WI38 (cell line): ENCODE data around the gene MYO1E.

ENCODE experiments used
- H3K4me3 ChIP-seq: 2 replicates; pipeline ENCODE4 v1.5.1; 2011; ENCODE audit warnings: low read depth, mild to moderate bottlenecking, control low read depth, low read length
- TF ChIP-seq, protein P1 (sequence below): IDR thresholded peaks from 2 replicates; pipeline ENCODE4 v1.5.1; 2012; ENCODE audit warnings: low read depth, mild to moderate bottlenecking, control low read depth, low read length

Gene MYO1E

GRCh38 chr15:59317211-59317610 lies 55.5 kb downstream of the MYO1E start:
- TF ChIP-seq, protein P1, sequence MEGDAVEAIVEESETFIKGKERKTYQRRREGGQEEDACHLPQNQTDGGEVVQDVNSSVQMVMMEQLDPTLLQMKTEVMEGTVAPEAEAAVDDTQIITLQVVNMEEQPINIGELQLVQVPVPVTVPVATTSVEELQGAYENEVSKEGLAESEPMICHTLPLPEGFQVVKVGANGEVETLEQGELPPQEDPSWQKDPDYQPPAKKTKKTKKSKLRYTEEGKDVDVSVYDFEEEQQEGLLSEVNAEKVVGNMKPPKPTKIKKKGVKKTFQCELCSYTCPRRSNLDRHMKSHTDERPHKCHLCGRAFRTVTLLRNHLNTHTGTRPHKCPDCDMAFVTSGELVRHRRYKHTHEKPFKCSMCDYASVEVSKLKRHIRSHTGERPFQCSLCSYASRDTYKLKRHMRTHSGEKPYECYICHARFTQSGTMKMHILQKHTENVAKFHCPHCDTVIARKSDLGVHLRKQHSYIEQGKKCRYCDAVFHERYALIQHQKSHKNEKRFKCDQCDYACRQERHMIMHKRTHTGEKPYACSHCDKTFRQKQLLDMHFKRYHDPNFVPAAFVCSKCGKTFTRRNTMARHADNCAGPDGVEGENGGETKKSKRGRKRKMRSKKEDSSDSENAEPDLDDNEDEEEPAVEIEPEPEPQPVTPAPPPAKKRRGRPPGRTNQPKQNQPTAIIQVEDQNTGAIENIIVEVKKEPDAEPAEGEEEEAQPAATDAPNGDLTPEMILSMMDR = no peak
- no peak overlapping the region for H3K4me3 ChIP-seq

DNA sequence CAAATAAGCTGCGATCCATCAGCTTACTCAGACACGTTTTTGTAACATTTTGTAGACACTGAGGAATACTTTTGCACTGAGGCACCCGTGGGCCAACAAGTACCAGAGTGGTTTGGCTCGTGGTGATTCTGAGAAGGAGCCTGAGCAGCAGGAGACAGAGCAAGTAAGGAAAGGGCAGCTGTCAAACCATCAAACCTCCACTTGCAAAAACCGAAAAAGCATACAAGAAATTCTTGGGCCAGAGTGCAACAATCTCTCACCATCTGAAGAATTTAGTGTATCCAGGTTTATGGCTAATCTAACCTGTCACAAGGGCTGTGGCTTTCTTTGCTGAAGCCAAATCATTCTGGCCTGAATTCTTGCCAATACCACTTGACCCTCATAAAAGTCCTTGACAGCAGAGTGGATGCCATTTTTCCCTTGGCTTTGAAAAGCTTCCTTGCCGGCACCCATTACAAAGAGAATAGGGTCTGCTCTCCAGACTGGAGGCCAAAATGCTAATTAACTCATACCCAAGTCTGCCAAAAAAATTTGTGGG lies 56.7 kb downstream of the MYO1E start:
- no peak overlapping the region for H3K4me3 ChIP-seq
- TF ChIP-seq, protein P1 = no peak

GRCh38 chr15:59313641-59314332 lies 58.9 kb downstream of the MYO1E start:
- TF ChIP-seq, protein P1 = no peak
- H3K4me3 ChIP-seq = no peak overlapping the region

DNA sequence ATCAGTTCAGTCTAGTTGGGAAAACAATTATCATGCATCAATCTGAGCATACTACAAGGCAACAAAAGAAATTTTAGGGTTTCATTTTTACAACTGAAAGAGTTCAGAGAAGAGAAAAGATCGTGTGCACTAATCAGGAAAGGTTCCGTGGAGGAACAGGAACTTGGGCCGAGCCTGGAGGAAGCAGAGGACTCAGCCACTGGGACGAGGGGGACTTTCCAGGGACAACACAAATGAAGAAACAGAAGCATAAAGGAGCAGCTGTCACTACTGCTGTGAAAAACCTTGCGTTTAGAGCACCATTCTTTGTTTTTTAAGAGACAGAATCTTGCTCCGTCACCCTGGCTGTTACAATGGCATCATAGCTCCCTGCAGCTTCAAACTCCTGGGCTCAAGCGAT lies 60.5 kb downstream of the MYO1E start:
- TF ChIP-seq, protein P1 = no peak
- no peak overlapping the region for H3K4me3 ChIP-seq

DNA sequence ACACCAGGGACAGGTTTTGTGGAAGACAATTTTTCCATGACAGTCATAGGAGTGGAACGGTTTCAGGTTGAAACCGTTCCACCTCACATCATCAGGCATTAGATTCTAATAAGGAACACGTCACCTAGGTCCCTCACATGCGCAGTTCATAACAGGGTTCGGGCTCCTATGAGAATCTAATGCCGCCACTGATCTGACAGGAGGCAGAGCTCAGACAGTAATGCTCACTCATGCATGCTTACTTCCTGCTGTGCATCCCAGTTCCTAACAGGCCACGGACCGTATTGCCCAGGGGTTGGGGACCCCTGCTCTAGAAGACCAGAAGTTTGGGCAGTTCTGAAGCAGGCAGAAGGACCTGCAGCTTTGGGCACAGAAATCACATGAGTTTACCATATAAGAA lies 61.5 kb downstream of the MYO1E start:
- TF ChIP-seq, protein P1 = no peak
- no peak overlapping the region for H3K4me3 ChIP-seq

DNA sequence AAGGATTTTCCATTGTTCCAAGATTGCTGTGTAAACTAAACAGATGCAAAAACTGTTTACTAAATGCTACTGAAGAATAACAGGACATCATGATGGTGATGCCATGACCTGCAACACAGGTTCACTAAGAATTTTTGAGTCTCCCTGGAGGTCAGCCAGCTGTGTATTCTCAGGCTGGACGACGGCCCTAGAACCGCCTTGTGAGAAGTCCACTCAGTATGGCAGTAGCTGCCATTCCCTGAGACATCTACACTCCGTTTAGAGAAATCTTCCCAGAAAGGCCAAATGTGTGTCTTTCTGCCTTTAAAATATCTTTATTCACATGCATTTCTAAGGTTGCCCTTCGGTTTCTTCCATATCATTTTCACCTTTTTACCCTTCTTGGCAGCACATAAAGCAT lies 63.3 kb downstream of the MYO1E start:
- TF ChIP-seq, protein P1 = no peak
- H3K4me3 ChIP-seq = no peak overlapping the region

- TF ChIP-seq, protein P1 = no peak
- no peak overlapping the region for H3K4me3 ChIP-seq
Observed at GRCh38 chr15:59307165-59307537, 65.5 kb downstream of the MYO1E start.
